ENCODE data around the gene C1orf232.
A peak's percentile ranks its signal among the peaks of the same experiment; 100 is the strongest.

Gene C1orf232

GRCh38 chr1:26156285-26157038 is 12.3 kb downstream of the C1orf232 start:
- DNase-seq, result no peak

GRCh38 chr1:26155370-26156284 is 13.1 kb downstream of the C1orf232 start:
- no peak for DNase-seq

GRCh38 chr1:26154750-26155149 is 14.0 kb downstream of the C1orf232 start:
- DNase-seq, result no peak

GRCh38 chr1:26153966-26154532 is 14.7 kb downstream of the C1orf232 start:
- no peak for DNase-seq

GRCh38 chr1:26148887-26149286 is 19.9 kb downstream of the C1orf232 start:
- DNase-seq, result no peak

- DNase-seq, result no peak
Observed at GRCh38 chr1:26145960-26146294, 22.8 kb downstream of the C1orf232 start.

- DNase-seq, result peak; percentile 77
Observed at GRCh38 chr1:26145041-26145959, 23.5 kb downstream of the C1orf232 start.

- DNase-seq, result no peak
Observed at GRCh38 chr1:26142159-26142558, 26.6 kb downstream of the C1orf232 start.

GRCh38 chr1:26138974-26139558 is 29.7 kb downstream of the C1orf232 start:
- no peak for DNase-seq

GRCh38 chr1:26134466-26134865 is 34.3 kb downstream of the C1orf232 start:
- no peak for DNase-seq

- no peak for DNase-seq
Observed at GRCh38 chr1:26132834-26133167, 36.0 kb downstream of the C1orf232 start.

- no peak for DNase-seq
Observed at GRCh38 chr1:26132128-26132833, 36.5 kb downstream of the C1orf232 start.

GRCh38 chr1:26130695-26131094 is 38.1 kb downstream of the C1orf232 start:
- DNase-seq, result no peak

GRCh38 chr1:26129778-26130177 is 39.0 kb downstream of the C1orf232 start:
- DNase-seq, result no peak

GRCh38 chr1:26127235-26128163 is 41.3 kb downstream of the C1orf232 start:
- no peak for DNase-seq

GRCh38 chr1:26126321-26127084 is 42.3 kb downstream of the C1orf232 start:
- no peak for DNase-seq

- DNase-seq, result no peak
Observed at GRCh38 chr1:26125946-26126320, 42.8 kb downstream of the C1orf232 start.

- DNase-seq, result no peak
Observed at GRCh38 chr1:26125382-26125781, 43.4 kb downstream of the C1orf232 start.

GRCh38 chr1:26124418-26125331 is 44.1 kb downstream of the C1orf232 start:
- no peak for DNase-seq

All from left hindlimb (tissue), 1 donor.